ENCODE data around the gene ELAVL3. TPM values are rescaled to one million over a fixed set of nuclear protein-coding genes. Genes with fewer than 3 reads are reported as not detected.

ELAVL3 gene
- 0.26 TPM for polyA plus RNA-seq (2012; ENCODE audit: low read depth, missing spikeins)

GRCh38 chr19:11480715-11481533 is at the start of gene ELAVL3:
TSS of gene ELAVL3 (minus strand) at chr19:11481046. CDS start at chr19:11480608, 438 bp downstream.
- DNase-seq (ENCODE audit: insufficient read length, low spot score) (no peak), FAIRE-seq (no peak)
- TF ChIP-seq POLR2A (IDR thresholded peaks at IDR 0.05; ENCODE audit: low read depth, low read length) = no peak
- no peak for TF ChIP-seq SPI1 (IDR thresholded peaks at IDR 0.05; ENCODE audit: low read depth, low read length)
- TF ChIP-seq TAF1 (IDR thresholded peaks at IDR 0.05; ENCODE audit: low read depth, low read length) = no peak
- TF ChIP-seq POU2F2 (IDR thresholded peaks at IDR 0.05; ENCODE audit: low read depth, low read length) = no peak
- TF ChIP-seq POLR2AphosphoS5 (IDR thresholded peaks at IDR 0.05; ENCODE audit: low read depth, low read length) = no peak
- TF ChIP-seq PAX5 (IDR thresholded peaks at IDR 0.05; ENCODE audit: insufficient read depth, low read length, severe bottlenecking) = no peak

GRCh38 chr19:11530432-11530831 is 49.6 kb upstream of the ELAVL3 start:
- DNase-seq (ENCODE audit: insufficient read length, low spot score) (no peak), FAIRE-seq (no peak)
- TF ChIP-seq POLR2AphosphoS5 (IDR thresholded peaks at IDR 0.05; ENCODE audit: low read depth, low read length) (no peak), SPI1 (IDR thresholded peaks at IDR 0.05; ENCODE audit: low read depth, low read length) (no peak), PAX5 (IDR thresholded peaks at IDR 0.05; ENCODE audit: insufficient read depth, low read length, severe bottlenecking) (no peak), TAF1 (IDR thresholded peaks at IDR 0.05; ENCODE audit: low read depth, low read length) (no peak), POLR2A (IDR thresholded peaks at IDR 0.05; ENCODE audit: low read depth, low read length) (no peak)

- FAIRE-seq (peak; percentile 92), DNase-seq (ENCODE audit: insufficient read length, low spot score) (peak; percentile 95)
- TF ChIP-seq POLR2AphosphoS5 (IDR thresholded peaks at IDR 0.05; ENCODE audit: low read depth, low read length) = no peak
- TF ChIP-seq PAX5 (IDR thresholded peaks at IDR 0.05; ENCODE audit: insufficient read depth, low read length, severe bottlenecking) = peak; percentile 7
- TF ChIP-seq TAF1 (IDR thresholded peaks at IDR 0.05; ENCODE audit: low read depth, low read length) = peak; percentile 52; the same call in 1 of the 2 replicates
- no peak for TF ChIP-seq SPI1 (IDR thresholded peaks at IDR 0.05; ENCODE audit: low read depth, low read length)
- peak; percentile 38; the same call in 1 of the 2 replicates for TF ChIP-seq POLR2A (IDR thresholded peaks at IDR 0.05; ENCODE audit: low read depth, low read length)
Measured at GRCh38 chr19:11528551-11529341, 47.9 kb upstream of the ELAVL3 start, which contains the start of gene ECSIT. TSS of gene ECSIT (minus strand) at chr19:11529134. CDS start at chr19:11519170, 9,964 bp downstream.

- FAIRE-seq (no peak), DNase-seq (ENCODE audit: insufficient read length, low spot score) (no peak)
- TF ChIP-seq TAF1 (IDR thresholded peaks at IDR 0.05; ENCODE audit: low read depth, low read length) (no peak), POLR2A (IDR thresholded peaks at IDR 0.05; ENCODE audit: low read depth, low read length) (no peak), PAX5 (IDR thresholded peaks at IDR 0.05; ENCODE audit: insufficient read depth, low read length, severe bottlenecking) (no peak), POLR2AphosphoS5 (IDR thresholded peaks at IDR 0.05; ENCODE audit: low read depth, low read length) (no peak), SPI1 (IDR thresholded peaks at IDR 0.05; ENCODE audit: low read depth, low read length) (no peak), POU2F2 (IDR thresholded peaks at IDR 0.05; ENCODE audit: low read depth, low read length) (no peak)
Measured at GRCh38 chr19:11519138-11519537, 38.3 kb upstream of the ELAVL3 start.

GRCh38 chr19:11513946-11514345 is 33.1 kb upstream of the ELAVL3 start:
- no peak for TF ChIP-seq SPI1 (IDR thresholded peaks at IDR 0.05; ENCODE audit: low read depth, low read length)
- FAIRE-seq (no peak), DNase-seq (ENCODE audit: insufficient read length, low spot score) (no peak)

GRCh38 chr19:11510444-11510843 is 29.6 kb upstream of the ELAVL3 start:
- no peak for FAIRE-seq
- no peak for DNase-seq (ENCODE audit: insufficient read length, low spot score)
- no peak for TF ChIP-seq TAF1 (IDR thresholded peaks at IDR 0.05; ENCODE audit: low read depth, low read length)
- no peak for TF ChIP-seq POU2F2 (IDR thresholded peaks at IDR 0.05; ENCODE audit: low read depth, low read length)
- TF ChIP-seq POLR2A (IDR thresholded peaks at IDR 0.05; ENCODE audit: low read depth, low read length) = no peak
- no peak for TF ChIP-seq SPI1 (IDR thresholded peaks at IDR 0.05; ENCODE audit: low read depth, low read length)
- TF ChIP-seq PAX5 (IDR thresholded peaks at IDR 0.05; ENCODE audit: insufficient read depth, low read length, severe bottlenecking) = no peak
- TF ChIP-seq POLR2AphosphoS5 (IDR thresholded peaks at IDR 0.05; ENCODE audit: low read depth, low read length) = no peak

- FAIRE-seq (no peak), DNase-seq (ENCODE audit: insufficient read length, low spot score) (no peak)
- no peak for TF ChIP-seq TAF1 (IDR thresholded peaks at IDR 0.05; ENCODE audit: low read depth, low read length)
- no peak for TF ChIP-seq POU2F2 (IDR thresholded peaks at IDR 0.05; ENCODE audit: low read depth, low read length)
- no peak for TF ChIP-seq POLR2A (IDR thresholded peaks at IDR 0.05; ENCODE audit: low read depth, low read length)
- no peak for TF ChIP-seq POLR2AphosphoS5 (IDR thresholded peaks at IDR 0.05; ENCODE audit: low read depth, low read length)
- TF ChIP-seq PAX5 (IDR thresholded peaks at IDR 0.05; ENCODE audit: insufficient read depth, low read length, severe bottlenecking) = no peak
- TF ChIP-seq SPI1 (IDR thresholded peaks at IDR 0.05; ENCODE audit: low read depth, low read length) = no peak
Measured at GRCh38 chr19:11507370-11508078, 26.7 kb upstream of the ELAVL3 start.

- no peak for DNase-seq (ENCODE audit: insufficient read length, low spot score)
- FAIRE-seq = no peak
- TF ChIP-seq SPI1 (IDR thresholded peaks at IDR 0.05; ENCODE audit: low read depth, low read length) (no peak), TAF1 (IDR thresholded peaks at IDR 0.05; ENCODE audit: low read depth, low read length) (no peak), POLR2A (IDR thresholded peaks at IDR 0.05; ENCODE audit: low read depth, low read length) (no peak), PAX5 (IDR thresholded peaks at IDR 0.05; ENCODE audit: insufficient read depth, low read length, severe bottlenecking) (no peak), POU2F2 (IDR thresholded peaks at IDR 0.05; ENCODE audit: low read depth, low read length) (no peak), POLR2AphosphoS5 (IDR thresholded peaks at IDR 0.05; ENCODE audit: low read depth, low read length) (no peak)
Measured at GRCh38 chr19:11506967-11507366, 26.1 kb upstream of the ELAVL3 start.

- TF ChIP-seq SPI1 (IDR thresholded peaks at IDR 0.05; ENCODE audit: low read depth, low read length) = peak; percentile 66; the same call in 1 of the 2 replicates
- TF ChIP-seq POU2F2 (IDR thresholded peaks at IDR 0.05; ENCODE audit: low read depth, low read length) = no peak
- DNase-seq (ENCODE audit: insufficient read length, low spot score) (no peak), FAIRE-seq (peak; percentile 70)
Measured at GRCh38 chr19:11506101-11506555, 25.3 kb upstream of the ELAVL3 start.

Data from GM12891 (cell line).